Thyroid gland (tissue), 4 donors: ENCODE results near the gene ZNF490.

Experiments
- CTCF ChIP-seq, 6 experiments: fragments of 200-600 bp in 3 of 6; fragments of 450-650 bp in 3 of 6; sonication (generic) in 3 of 6; IDR thresholded peaks; one replicate each; pipeline ENCODE4 v1.5.1; 2016 to 2019; ENCODE audit warnings: antibody characterized with exemption in 6 of 6, mild to moderate bottlenecking in 2 of 6, inconsistent platforms in 1 of 6, moderate library complexity in 1 of 6
- POLR2A ChIP-seq, 2 donors: fragments of 450-650 bp; IDR thresholded peaks; one replicate each; pipeline ENCODE4 v1.6.1; 2017; ENCODE audit warnings: antibody characterized with exemption in 2 of 2, mild to moderate bottlenecking in 2 of 2, moderate library complexity in 1 of 2

- TF ChIP-seq CTCF (IDR thresholded peaks at IDR 0.05) (no peak), POLR2A (IDR thresholded peaks at IDR 0.05) (no peak)
These were observed 42.7 kb downstream of the ZNF490 start for GRCh38 chr19:12567951-12568350.
